Measurements from ENCODE around the gene PLAC9.

GRCh38 chr10:80149123-80149522, 16.6 kb downstream of the PLAC9 start:
- TF ChIP-seq TAF1 (IDR thresholded peaks at IDR 0.05; ENCODE audit: low read depth) (no peak), YY1 (IDR thresholded peaks at IDR 0.05; ENCODE audit: low read depth) (no peak)
- TF ChIP-seq, protein P1, sequence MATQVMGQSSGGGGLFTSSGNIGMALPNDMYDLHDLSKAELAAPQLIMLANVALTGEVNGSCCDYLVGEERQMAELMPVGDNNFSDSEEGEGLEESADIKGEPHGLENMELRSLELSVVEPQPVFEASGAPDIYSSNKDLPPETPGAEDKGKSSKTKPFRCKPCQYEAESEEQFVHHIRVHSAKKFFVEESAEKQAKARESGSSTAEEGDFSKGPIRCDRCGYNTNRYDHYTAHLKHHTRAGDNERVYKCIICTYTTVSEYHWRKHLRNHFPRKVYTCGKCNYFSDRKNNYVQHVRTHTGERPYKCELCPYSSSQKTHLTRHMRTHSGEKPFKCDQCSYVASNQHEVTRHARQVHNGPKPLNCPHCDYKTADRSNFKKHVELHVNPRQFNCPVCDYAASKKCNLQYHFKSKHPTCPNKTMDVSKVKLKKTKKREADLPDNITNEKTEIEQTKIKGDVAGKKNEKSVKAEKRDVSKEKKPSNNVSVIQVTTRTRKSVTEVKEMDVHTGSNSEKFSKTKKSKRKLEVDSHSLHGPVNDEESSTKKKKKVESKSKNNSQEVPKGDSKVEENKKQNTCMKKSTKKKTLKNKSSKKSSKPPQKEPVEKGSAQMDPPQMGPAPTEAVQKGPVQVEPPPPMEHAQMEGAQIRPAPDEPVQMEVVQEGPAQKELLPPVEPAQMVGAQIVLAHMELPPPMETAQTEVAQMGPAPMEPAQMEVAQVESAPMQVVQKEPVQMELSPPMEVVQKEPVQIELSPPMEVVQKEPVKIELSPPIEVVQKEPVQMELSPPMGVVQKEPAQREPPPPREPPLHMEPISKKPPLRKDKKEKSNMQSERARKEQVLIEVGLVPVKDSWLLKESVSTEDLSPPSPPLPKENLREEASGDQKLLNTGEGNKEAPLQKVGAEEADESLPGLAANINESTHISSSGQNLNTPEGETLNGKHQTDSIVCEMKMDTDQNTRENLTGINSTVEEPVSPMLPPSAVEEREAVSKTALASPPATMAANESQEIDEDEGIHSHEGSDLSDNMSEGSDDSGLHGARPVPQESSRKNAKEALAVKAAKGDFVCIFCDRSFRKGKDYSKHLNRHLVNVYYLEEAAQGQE (IDR thresholded peaks at IDR 0.05; ENCODE audit: low read depth), result no peak
- TF ChIP-seq, protein P2, sequence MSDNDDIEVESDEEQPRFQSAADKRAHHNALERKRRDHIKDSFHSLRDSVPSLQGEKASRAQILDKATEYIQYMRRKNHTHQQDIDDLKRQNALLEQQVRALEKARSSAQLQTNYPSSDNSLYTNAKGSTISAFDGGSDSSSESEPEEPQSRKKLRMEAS (IDR thresholded peaks at IDR 0.05), result no peak
